HepG2 (cell line): ENCODE data around the gene RELL1. TPM values are rescaled to one million over a fixed set of nuclear protein-coding genes. Genes with fewer than 3 reads are reported as not detected.

ENCODE experiments used
- ELF4 ChIP-seq: sonication (generic); formaldehyde crosslinking; IDR thresholded peaks from 2 replicates; pipeline ENCODE4 v1.5.0; 2020; ENCODE audit warnings: missing genetic modification reagents, mild to moderate bottlenecking, moderate library complexity, borderline replicate concordance
- HDAC6 ChIP-seq: fragments of 200-600 bp; sonication (generic); IDR thresholded peaks from 2 replicates; pipeline ENCODE4 v1.7.0; 2017; ENCODE audit warnings: mild to moderate bottlenecking, antibody characterized with exemption, low read length, low read depth
- HNF4G ChIP-seq, 2 experiments: sonication (generic) in 1 of 2; formaldehyde crosslinking in 1 of 2; IDR thresholded peaks; 2 replicates each; pipeline versions ENCODE4 v1.4.0 to v1.6.1; 2011 to 2020; ENCODE audit warnings: borderline replicate concordance in 2 of 2, low read depth in 2 of 2, mild to moderate bottlenecking in 2 of 2, low read length in 1 of 2, missing genetic modification reagents in 1 of 2, moderate library complexity in 1 of 2
- IRF2 ChIP-seq: IDR thresholded peaks from 2 replicates; pipeline ENCODE4 v1.6.1; 2018; ENCODE audit warnings: missing genetic modification reagents, missing compliant biosample characterization
- KDM1A ChIP-seq: IDR thresholded peaks from 2 replicates; pipeline ENCODE4 v1.6.1; 2016; ENCODE audit warnings: missing compliant biosample characterization
- NFIB ChIP-seq: sonication (generic); formaldehyde crosslinking; IDR thresholded peaks from 2 replicates; pipeline ENCODE4 v1.9.0; 2021; ENCODE audit warnings: missing genetic modification reagents, mild to moderate bottlenecking, borderline replicate concordance
- THAP8 ChIP-seq: sonication (generic); formaldehyde crosslinking; IDR thresholded peaks from 2 replicates; pipeline ENCODE4 v1.5.1; 2020; ENCODE audit warnings: missing genetic modification reagents, mild to moderate bottlenecking, borderline replicate concordance
- ZBTB25 ChIP-seq: IDR thresholded peaks from 2 replicates; pipeline ENCODE4 v1.6.1; 2018; ENCODE audit warnings: missing genetic modification reagents
- ZNF232 ChIP-seq: sonication (generic); formaldehyde crosslinking; IDR thresholded peaks from 2 replicates; pipeline ENCODE4 v1.4.0; 2020; ENCODE audit warnings: missing genetic modification reagents, borderline replicate concordance
- ZNF24 ChIP-seq: fragments of 450-650 bp; IDR thresholded peaks from 2 replicates; pipeline ENCODE4 v1.6.1; 2017; ENCODE audit warnings: antibody characterized with exemption, mild to moderate bottlenecking
- ZNF280B ChIP-seq: sonication (generic); formaldehyde crosslinking; IDR thresholded peaks from 2 replicates; pipeline ENCODE4 v1.5.0; 2020; ENCODE audit warnings: missing genetic modification reagents, mild to moderate bottlenecking, borderline replicate concordance
- ZNF430 ChIP-seq: sonication (generic); formaldehyde crosslinking; IDR thresholded peaks from 2 replicates; pipeline ENCODE4 v1.9.0; 2021; ENCODE audit warnings: mild to moderate bottlenecking, missing genetic modification reagents
- ZNF441 ChIP-seq: sonication (generic); formaldehyde crosslinking; IDR thresholded peaks from 2 replicates; pipeline ENCODE4 v1.7.0; 2021; ENCODE audit warnings: missing genetic modification reagents, borderline replicate concordance
- ZNF496 ChIP-seq: sonication (generic); formaldehyde crosslinking; IDR thresholded peaks from 2 replicates; pipeline ENCODE4 v1.8.1; 2023; ENCODE audit warnings: mild to moderate bottlenecking, moderate library complexity, missing genetic modification reagents; ENCODE audit not compliant: insufficient replicate concordance
- ZNF547 ChIP-seq: sonication (generic); formaldehyde crosslinking; IDR thresholded peaks from 2 replicates; pipeline ENCODE4 v1.5.1; 2020; ENCODE audit warnings: mild to moderate bottlenecking, missing genetic modification reagents
- ZNF609 ChIP-seq: sonication (generic); formaldehyde crosslinking; IDR thresholded peaks from 2 replicates; pipeline ENCODE4 v1.4.0; 2020; ENCODE audit warnings: mild to moderate bottlenecking, missing genetic modification reagents, borderline replicate concordance
- ZNF737 ChIP-seq: sonication (generic); formaldehyde crosslinking; IDR thresholded peaks from 2 replicates; pipeline ENCODE4 v1.5.0; 2020; ENCODE audit warnings: missing genetic modification reagents, mild to moderate bottlenecking, borderline replicate concordance
- ZNF772 ChIP-seq: sonication (generic); formaldehyde crosslinking; IDR thresholded peaks from 2 replicates; pipeline ENCODE4 v1.5.0; 2020; ENCODE audit warnings: mild to moderate bottlenecking, missing genetic modification reagents
- polyA plus RNA-seq, 8 experiments: library from polyadenylated mRNA; depleted of rRNA in 3 of 8; stranded (reverse) in 7 of 8; unstranded in 1 of 8; fragments of >200 nt; fragmentation: Illumina TruSeq in 4 of 8; extraction: Trizol in 4 of 8; gene quantifications; 2 replicates each; pipeline versions ENCODE4 v1.2.1 to v1.2.3, GENCODE V29; 2011 to 2016; ENCODE audit warnings: low read depth in 4 of 8, missing spikeins in 1 of 8, mixed read lengths in 1 of 8; ENCODE audit not compliant: insufficient read depth in 1 of 8
- total RNA-seq, 5 experiments: library from RNA; depleted of rRNA; stranded (reverse); fragments of >200 nt; fragmentation: Illumina TruSeq; extraction: Trizol; gene quantifications; 2 replicates each; pipeline ENCODE4 v1.2.3, GENCODE V29; 2016; ENCODE audit warnings: low read depth in 1 of 5

The RELL1 gene
- total and polyA plus RNA-seq, 2 of the 13 experiments (the other 11 are each of a cell fraction or from before 2014, with no cell fraction given) = 8.4 to 58.4 TPM

- TF ChIP-seq THAP8 (CRISPR knock-in tag) (peak; percentile 52; the same call in 1 of the 2 replicates), ZNF609 (CRISPR knock-in tag) (no peak), KDM1A (CRISPR knock-in tag) (no peak), ZNF441 (CRISPR knock-in tag) (no peak), HNF4G (IDR thresholded peaks at IDR 0.05; ENCODE audit: borderline replicate concordance, low read depth, low read length) (0 out of 2 replicates have a peak, but pooled peaks have one; percentile 13), HNF4G (CRISPR knock-in tag; IDR thresholded peaks at IDR 0.05; ENCODE audit: borderline replicate concordance, low read depth) (no peak), ELF4 (CRISPR knock-in tag) (no peak), ZNF232 (CRISPR knock-in tag) (no peak), ZNF772 (CRISPR knock-in tag) (no peak), ZNF737 (CRISPR knock-in tag) (no peak), IRF2 (CRISPR knock-in tag) (no peak), ZNF547 (no peak), ZBTB25 (CRISPR knock-in tag) (no peak), ZNF24 (no peak), NFIB (CRISPR knock-in tag) (no peak), ZNF430 (CRISPR knock-in tag) (peak; percentile 50; the same call in 1 of the 2 replicates), HDAC6 (no peak), ZNF496 (no peak), ZNF280B (CRISPR knock-in tag) (no peak)
Observed at GRCh38 chr4:37685823-37686372, 278 bp downstream of the RELL1 start (continued).
